Bronchial smooth muscle cell (primary cell): ENCODE measurements around the gene BTLA. TPM values are rescaled to one million over a fixed set of nuclear protein-coding genes. Genes with fewer than 3 reads are reported as not detected.

Experiments used
- total RNA-seq: library from RNA; depleted of rRNA; stranded (reverse); fragments of >200 nt; gene quantifications from 2 replicates; pipeline ENCODE4 v1.2.1, GENCODE V29; 2014

The BTLA gene, protein sequence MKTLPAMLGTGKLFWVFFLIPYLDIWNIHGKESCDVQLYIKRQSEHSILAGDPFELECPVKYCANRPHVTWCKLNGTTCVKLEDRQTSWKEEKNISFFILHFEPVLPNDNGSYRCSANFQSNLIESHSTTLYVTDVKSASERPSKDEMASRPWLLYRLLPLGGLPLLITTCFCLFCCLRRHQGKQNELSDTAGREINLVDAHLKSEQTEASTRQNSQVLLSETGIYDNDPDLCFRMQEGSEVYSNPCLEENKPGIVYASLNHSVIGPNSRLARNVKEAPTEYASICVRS
- total RNA-seq: 0.16 TPM in 1 of 2 replicates, not detected in the other

DNA sequence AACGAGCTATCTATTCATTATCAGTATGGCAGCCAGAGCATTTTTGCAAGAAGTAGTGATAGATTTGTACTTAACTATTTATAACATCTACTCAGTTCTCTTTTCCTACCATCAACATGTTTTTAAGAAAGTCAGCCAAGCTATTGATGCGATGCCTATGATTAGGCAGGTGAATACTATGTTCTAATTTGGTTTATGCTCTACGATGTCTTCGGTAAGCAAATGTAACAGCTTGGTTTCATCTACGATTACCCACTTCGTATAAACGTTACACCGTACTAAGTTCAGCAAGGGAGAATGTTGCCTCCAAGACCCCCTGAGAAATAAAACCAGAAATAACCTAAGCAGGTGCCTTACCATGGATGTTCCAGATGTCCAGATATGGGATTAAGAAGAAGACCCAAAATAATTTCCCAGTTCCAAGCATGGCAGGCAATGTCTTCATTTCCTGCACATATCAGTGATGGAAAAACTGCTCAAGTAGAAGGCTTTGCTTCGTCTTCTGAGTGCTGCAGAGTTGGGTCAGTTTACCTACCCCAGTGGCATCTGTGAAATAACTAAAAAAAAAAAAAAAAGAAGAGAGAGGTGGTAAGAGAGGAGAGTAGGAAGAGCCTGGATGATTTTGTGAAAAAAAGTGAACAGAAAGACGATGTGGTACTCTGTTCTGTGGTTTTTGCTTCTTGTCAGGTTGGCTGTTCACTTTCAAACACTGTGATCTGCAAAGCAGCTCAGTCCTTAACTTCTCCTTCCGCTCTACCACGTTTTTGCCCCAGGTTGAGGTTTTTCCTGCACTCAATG lies at the start of gene BTLA:
Gene BTLA (minus strand): TSS at position 559 of the 798 bp plus-strand sequence. CDS start 114 bp downstream, at position 445.

Other genes starting within 250 kb of the BTLA start
- not detected in 2 replicates for gene SLC9C1, start 205.3 kb downstream of the BTLA start, total RNA-seq
- gene CD200, start 166.3 kb downstream of the BTLA start, total RNA-seq: under 0.01 TPM in 2 replicates
- gene ATG3, start 62.5 kb upstream of the BTLA start, total RNA-seq: 69.5 and 71.7 TPM in 2 replicates
- 14.9 and 18.9 TPM in 2 replicates for gene SLC35A5, start 62.6 kb upstream of the BTLA start, total RNA-seq
- gene CCDC80, start 141.7 kb upstream of the BTLA start, total RNA-seq: 281 and 1,910 TPM in 2 replicates